Pons (tissue), 1 donor: Measurements from ENCODE around the gene ATP13A3.

Source experiments
- DNase-seq: peaks from one replicate; pipeline ENCODE4 v3.0.0-alpha.2; 2016; ENCODE audit warnings: low spot score

ATP13A3 gene

DNA sequence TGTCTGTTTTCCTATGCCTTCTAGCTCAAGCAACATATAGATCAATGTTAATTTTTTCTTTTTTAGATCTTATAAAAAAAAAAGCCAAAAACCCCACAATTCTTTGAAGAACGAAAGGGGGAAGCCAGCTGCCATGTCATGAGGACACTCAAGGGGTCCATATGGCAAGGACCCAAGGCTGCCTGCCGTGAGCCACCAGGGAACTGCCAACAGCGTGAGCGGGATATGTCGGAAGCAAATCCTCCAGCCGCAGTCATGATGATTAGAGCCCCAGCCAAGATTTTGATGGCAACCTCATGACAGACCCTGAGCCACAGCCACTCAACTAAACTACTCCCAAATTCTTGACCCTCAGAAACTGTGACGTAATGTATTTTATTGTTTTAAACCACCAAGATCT lies 94.2 kb downstream of the ATP13A3 start:
- DNase-seq, result no peak

DNA sequence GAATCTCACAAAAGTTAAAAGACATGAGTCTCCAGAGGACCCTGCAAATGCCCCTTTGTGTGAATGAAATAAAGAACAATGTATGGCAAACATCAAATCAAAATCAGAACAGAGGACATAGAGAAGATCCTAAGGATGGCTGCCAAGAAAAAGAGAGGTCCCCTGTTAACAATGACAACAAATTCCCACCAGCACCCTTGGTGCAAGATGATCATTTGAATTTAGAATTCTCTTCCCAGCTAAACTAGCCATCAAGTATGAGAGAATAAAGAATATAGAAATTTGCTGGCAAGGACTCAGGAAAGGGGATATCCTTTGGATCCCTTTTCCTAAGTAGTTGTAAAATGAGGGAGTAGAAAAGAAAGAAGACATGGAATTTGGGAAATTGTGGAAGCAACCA lies 96.0 kb downstream of the ATP13A3 start:
- no peak for DNase-seq

DNA sequence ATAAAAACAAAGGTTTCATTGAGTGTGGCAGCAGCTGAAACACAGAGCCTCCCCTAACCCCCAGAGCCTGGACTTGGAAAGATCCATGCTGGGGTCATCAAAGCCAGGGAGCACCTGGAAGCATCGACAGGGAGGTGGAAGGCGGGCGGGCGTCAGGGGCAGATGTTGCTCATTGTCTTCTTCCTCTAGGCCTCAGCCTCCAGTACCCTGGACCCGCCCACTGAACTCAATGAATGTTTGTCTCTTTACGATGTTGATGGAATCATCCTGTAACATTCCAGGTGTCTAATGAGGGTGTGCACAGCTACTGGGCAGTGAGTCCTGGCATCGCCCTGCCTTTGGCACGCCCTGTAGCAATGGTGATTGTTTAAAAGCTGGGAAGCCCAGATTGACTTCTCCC lies 97.5 kb downstream of the ATP13A3 start:
- no peak for DNase-seq

DNA sequence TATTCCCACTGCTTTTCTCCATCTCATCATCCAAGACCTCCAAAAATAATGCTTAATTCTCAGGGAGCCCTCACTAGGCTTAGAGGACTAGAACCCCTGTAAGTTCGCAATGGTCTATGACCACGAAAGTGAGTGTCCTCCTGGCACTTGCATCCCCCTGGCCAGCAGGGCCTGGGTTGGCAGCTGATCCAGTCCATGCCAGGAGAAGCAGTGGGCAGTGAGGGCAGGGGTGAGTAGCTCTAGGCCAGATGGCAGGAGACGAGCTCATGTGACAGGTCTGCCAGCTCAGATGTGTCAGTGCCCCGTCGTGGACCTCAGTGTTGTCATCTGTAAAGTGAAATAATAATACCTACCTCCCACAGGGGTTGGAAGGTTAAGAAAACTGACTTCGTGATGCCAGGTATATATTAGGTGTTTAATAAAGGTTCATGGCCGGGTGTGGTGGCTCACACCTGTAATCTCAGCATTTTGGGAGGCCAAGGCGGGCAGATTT lies 98.8 kb downstream of the ATP13A3 start:
- DNase-seq, result no peak

DNA sequence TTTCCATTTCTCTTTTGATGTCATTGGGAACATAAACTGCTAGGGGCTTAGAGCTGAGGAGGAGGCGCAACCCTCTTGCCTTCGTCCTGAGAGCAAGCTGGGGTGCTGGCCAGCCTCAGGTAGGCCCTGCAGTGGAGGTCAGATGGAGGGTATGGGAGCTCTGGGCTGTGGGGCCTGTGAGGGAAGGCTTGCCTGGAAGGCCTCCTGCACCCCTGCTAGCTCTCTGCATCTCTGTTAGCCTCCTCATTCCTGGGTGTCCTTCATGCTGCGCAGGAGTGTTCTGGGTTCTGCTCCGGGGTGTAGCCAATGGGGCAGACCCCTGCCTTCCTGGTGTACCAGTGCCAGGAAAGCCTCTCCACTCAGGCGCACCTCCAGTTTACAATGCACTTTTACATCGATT lies 99.5 kb downstream of the ATP13A3 start:
- DNase-seq, result no peak

DNA sequence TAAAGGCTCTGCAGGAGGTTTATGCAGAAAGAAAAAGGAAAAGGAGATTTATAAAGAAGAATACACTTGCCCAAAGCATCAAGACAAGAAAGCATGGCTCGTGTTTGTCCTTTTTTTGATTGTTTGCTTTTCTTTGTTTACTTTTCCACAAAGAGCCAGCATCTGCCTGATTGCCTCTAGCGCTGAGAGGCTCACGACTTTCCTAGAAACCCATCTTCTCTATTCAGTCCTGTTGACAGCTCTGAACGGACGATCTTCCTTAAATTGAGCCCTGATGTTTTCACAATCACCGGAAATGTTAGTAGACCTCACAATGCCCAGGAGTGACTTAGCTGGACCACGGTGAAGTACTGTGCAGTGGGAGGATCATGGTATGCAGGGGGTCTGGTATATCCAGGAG lies 100.2 kb downstream of the ATP13A3 start:
- no peak for DNase-seq

DNA sequence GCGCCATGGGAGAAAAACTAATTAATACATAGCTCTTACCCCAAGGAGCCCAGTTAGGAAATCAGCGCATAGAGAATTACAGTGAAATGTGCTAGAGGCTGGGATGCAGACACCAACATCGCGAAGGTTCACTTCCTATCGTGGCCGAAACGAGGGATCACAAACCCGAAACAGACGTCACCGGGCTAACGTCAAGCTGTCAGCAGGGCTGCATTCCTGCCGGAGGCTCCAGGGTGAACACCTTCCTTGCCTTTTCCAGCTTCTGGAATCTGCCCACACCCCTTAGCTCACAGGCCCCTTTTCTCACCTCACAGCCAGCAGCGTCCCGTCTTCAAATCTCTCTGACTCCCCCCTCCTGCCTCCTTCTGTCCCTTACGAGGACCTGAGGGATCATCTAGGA lies 100.7 kb downstream of the ATP13A3 start:
- no peak for DNase-seq

DNA sequence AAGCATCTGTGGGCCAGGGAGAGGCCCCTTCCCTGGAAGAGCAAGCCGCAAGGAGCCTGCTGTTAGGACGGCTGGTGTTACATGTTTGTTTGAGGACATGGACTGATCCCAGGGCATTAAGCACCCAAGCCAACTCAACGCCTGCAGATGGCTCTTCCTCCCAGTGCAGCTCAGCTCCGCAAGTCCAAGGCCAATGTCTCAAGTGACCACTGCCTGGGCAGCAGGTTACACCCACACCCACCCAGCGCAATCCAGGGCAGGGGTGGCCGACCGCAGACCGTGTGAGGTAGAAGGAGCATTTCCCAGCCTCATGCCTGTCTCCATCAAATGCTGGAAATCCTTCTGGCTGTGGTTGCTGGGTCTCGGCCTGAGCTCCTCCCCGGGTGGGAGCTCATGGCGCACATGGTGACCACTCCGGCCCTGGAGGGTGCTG lies 102.2 kb downstream of the ATP13A3 start:
- DNase-seq, result no peak

DNA sequence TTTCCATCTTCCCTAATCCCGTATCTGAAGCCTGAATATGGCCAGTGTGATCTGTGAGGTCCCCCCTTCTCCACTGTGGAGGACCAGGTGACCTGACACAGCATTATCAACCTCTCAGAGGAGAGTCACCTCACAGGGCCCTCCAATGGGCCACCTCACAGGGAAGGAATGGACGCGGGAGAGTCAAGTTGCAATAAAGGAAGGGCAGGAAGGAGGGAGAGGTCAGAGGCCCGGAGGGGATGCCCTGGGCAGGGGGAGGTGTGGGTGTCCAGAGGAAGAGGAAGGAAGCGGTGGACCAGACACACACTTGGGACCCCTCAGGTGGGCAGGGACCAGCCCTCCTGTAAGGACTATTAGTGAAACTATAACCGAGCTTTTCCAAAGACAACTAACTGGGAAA lies 102.6 kb downstream of the ATP13A3 start:
- DNase-seq, result no peak

DNA sequence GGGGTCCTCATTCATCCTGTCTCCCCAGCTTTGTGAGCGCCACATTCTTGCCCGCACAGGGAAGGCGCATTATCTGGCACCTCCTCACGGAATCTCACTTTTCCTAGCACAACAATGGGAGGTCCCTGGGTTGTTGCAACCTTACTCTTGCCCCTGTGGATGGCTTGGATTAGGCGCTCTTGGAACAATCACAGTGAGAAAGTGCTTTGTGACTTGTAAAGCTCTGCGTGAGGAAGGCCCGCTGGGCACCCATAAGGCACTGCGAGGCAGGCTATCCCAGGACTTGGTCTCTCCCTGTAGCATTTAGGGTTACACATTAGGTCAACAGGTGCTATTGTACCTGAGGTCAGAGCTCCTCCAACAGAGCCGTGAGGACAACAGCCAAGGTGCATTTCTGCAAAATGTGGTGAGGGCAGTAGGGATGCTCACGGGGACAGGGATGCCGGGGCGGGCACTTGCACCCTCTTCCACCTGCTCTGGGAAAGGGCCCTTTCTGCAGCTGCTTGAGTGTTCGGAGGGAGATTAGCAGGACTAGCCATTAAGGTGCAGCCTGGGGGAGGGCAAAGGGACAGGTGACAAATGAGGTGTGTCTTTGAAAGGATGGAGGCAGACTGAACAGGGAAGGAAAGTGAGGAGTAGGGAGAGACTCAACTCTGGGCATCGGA lies 103.4 kb downstream of the ATP13A3 start:
- DNase-seq, result no peak

DNA sequence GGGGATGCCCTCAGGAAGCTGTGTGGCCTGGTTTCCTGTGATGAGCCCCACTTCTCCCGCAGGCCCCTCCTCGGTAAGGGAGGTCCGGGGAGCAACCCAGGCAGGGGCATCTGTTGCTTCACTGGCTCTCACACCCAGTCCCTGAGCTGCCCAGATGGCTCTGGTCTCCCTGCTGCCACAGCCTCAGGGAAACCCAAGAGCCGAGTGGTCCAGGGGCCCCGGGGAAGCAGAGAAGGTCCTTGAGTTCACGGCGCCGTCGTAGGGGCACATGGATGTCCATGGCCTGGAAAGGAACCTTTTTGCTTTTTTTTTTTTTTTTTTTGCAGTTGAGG lies 103.9 kb downstream of the ATP13A3 start:
- no peak for DNase-seq

DNA sequence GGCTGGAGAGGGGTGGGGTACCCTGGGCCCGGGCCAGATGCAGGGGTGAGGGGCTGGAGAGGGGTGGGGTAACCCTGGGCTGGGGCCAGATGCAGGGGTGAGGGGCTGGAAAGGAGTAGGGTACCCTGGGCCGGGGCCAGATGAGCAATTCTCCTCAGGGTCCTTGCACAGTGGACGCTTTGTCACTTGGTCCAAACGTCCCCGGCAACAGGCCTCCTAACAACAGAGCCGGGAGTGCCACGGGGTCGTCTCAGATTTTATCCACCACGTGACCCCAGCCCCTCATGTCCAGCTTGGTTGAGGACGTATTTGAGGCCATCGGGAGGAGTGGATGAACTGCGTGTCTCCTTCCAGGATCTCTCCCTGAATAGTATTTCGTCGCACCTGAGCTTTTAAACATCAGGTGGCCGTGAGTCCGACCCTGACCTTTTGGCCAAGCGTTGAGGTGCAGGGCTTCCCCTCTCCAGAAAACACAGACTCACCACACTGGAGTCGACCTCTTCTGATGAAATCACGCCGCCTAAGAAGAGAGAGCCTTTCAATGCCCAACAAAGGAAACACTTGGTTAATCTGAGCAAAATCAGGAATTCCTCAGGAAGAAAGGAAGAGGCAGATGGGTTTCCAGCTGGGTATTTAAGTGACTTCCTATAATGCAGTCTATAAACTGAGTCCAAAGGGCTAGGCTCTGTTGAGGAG lies 104.5 kb downstream of the ATP13A3 start:
- no peak for DNase-seq

DNA sequence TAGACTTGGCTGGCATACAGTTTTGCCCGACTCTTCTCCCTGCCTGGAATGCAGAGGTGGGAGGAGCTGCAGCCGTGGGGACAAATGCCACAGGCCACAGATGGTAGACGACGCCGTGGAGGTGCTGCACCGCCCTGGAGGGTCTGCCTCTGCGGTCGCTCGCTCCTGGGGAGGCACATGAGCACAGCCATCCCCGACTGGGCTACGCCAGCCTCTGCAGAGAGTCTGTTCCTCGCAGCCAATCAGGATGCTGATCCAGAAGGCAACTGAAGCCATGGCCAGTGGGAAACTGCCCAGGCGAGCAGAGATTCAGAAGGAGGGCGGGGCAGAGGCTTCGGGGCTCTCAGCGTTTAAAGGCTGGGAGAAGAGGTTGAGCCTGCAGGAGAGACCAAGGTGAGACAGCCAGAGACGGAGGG lies 105.3 kb downstream of the ATP13A3 start:
- DNase-seq, result peak; percentile 43

DNA sequence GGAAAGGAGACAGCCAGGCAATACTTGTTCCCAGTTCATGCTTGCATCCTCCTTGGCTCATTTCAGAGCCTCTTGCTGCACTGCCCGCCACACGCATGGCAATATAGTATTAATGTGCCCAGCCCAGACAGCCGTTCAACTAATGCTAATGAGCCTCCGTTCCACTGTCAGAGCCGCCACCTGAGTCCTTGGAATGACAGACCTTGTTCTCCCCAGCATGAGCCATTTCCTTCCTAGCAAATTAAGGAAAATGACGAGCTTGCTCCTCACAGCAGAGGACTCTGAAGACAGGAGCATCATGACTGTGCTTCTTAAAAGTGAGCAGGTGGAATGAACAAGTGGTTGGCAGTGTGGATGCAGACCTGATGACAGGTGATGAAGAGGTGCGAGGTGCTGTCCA lies 106.5 kb downstream of the ATP13A3 start:
- no peak for DNase-seq

DNA sequence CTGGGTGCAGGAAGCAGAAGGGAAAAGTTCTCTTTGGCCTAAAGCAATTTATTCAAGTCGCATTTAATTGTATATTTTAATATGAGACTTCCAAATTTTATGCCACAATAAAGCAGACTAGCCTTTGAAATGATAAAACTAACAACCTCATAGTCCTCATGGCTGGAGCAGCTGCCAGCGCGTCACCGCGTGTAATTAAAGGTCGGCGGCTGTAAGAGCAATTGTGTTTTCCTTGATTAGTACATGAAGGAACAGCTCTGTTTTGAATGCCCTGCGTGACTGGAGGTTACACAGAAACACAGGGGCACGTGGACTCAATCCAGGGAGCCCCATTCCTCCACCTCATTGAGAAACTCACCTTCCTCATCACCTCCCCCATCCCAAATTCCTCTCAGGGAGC lies 107.2 kb downstream of the ATP13A3 start:
- no peak for DNase-seq

DNA sequence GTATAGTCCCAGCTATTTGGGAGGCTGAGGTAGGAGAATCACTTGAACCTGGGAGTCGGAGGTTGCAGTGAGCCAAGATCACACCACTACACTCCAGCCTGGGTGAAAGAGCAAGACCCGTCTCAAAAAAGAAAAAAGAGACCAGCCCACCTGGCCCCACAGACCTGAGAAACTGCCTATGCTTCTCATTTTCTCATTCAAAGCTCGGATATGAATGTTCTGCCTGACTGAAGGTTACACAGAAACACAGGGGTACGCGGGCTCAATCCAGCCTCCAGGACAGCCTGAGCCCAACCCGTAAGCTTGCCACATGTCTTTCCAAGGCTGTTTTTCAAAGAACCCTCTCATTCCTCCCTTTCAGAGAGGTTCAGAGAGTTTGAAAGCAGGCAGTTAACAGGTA lies 107.6 kb downstream of the ATP13A3 start:
- DNase-seq, result no peak

DNA sequence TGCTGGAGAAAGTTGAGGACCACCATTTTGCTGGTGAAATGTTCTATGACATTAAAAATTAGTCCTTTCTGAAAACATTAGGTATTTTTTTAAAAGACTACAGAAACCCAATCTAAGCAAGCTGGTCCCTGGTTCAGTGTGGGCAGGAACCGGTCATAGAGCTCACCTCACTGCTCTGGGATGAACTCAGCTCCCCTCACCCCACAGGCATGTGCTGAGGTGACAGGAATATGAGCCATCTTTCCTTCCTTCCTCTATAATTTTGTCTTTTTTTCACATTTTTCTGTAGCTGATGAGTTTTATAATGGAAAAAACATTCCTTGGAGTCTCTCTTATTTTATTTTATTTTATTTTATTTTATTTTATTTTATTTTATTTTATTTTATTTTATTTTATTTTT lies 109.1 kb downstream of the ATP13A3 start:
- DNase-seq, result no peak

DNA sequence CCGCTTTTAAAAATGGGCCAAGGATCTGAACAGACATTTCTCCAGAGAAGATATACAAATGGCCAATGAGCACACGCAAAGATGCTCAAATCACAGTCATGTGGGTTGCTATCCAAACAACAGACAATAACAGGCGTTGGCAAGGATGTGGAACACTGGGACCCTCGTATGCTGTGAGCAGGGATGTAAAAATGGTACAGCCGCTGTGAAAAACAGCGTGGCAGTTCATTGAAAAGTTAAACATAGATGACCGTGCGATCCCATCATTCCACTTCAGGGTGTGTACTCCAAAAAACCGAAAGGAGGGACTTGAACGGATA lies 110.6 kb downstream of the ATP13A3 start:
- DNase-seq, result no peak

DNA sequence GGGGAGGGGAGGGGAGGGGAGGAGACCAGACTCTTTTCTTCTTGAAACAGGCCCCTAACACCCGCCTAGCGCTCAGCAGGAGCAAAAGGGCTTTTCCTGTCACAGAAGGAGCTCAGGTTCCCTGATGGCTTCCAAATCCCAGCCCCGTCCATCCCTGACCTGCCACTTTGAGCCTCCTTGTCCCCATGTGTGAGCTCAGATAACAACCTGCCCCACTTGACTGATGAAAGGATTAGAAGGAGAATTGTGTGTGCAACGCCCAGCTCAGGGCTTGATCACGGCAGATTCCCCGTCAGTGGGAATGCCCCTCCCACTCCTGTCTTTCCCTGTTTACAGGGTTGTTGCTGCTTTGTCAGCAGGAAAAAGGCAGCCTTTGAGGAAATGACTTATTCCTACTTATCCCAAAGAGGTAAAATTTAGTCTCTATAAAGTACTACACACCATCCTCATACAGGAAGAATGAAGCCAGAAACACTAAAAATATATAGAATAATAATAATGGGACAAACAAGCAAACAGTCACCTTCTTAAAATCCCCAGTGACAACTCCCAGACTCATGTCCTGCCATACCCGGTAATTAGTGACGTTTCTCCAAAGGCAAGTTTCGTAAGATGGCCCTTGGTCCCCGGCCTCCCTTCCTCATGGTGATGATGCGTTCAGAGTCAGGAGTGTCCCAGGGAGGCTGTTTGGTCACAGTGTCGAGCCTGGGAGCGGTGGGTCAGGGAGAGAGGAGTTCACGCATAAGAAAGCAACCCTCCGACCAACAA lies 111.1 kb downstream of the ATP13A3 start:
- no peak for DNase-seq

DNA sequence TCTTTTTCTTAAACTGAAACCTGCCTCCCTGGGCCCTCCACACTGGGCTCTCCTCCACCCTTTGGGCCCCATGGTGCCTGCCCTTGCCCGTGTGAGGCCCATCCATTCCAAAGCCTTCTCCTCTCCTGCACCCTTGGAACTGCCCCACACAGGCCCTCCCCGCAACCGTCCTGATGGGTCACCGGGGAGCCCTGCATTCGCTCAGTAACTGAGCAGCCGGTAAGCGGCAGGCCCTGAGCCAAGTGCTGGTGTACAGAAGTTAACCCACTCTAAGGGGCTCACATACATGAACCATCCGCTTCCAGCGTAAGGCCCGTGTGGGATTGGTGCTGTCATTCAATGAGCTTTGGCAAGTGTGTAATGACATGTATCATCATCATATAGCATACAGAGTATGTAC lies 111.9 kb downstream of the ATP13A3 start:
- no peak for DNase-seq

DNA sequence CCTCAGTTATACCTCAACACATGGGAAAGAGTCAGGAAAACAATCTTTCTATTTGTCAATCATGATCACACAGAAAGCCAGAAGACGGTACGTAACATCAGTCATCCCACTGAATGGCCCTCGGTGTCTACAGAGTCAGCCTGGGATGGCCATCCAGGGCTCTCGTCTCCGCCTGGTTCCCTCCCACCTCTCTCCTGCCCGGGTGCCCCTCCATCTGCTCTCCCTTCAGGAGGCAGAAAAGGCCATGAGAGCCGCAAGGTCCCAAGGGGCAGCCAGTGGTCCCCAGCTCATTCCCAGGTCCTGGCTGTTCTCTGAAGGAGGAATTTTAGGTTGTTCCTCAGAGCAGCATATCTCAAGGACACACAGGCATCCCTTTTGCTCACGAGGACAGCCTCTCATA lies 112.9 kb downstream of the ATP13A3 start:
- no peak for DNase-seq

DNA sequence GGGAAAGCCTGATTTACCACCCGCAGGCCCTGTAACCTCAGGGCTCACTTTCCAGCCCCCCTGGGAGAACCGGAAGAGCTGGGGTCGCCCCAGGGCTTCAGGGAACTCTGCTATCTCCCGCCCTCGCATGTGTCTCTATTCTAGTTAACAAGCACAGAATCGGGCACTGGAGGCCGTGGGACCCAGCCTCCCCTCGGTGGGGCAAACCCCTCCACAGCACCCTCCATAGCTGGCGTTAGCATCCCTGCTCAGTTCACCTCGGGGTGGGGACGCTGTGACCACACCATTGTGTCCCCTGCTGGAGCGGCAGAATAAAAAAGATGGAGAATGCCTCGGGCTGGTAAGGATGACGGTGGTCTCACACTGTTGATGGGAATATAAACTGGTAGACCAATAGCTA lies 113.8 kb downstream of the ATP13A3 start:
- DNase-seq, result no peak

DNA sequence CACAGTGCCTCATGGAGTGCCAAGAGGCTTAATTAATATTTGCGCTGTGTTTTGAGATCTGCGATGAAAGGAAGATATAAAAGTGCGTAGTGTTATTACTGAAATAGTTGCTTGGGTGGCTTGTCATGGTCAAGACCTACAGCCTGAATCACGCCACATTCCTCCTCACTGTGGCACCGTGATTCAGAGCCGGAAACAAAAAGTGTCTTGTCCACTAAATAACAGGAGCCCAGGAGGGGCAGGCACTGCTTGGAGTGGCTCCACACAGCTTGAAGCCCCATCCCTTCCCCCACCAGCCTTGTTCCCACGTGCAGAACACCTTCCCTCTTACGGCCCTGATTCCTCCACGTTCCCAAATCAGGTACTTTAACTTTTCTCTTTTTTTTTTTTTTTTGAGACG lies 116.0 kb downstream of the ATP13A3 start:
- no peak for DNase-seq
